ENCODE results near the gene TFF3.

Gene TFF3

DNA sequence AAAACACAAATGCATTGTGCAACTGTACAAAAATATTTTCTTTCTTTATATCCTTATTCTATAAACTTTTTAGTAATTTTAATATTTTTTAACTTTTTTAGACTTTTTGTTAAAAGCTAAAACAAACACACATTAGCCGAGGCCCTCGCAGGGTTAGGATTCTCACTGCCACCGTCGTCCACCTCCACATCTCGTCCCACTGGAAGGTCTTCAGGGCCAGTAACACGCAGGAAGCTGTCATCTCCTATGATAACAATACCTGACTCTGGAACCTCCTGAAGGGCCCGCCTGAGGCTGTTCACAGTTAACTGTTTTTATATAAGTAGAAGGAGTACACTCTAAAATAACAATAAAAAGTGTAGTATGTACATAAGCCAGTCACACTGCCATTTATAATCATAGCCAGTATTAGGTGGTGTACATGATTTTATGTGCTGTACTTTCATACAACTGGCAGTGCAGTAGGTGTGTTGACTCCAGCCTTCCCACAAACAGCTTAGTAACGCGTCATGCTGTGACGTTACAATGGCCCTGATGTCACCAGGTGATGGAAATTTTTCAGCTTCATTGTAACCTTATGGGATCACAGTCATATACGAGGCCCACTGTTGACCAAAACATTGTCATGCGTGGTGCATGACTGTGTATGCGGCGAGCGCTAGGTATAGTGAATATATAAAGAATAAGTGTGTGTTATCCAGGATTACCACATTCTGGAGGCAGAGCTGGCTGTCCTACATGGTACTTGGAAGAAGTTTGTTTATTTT lies 26.8 kb upstream of the TFF3 start:
- H3K4me3 ChIP-seq (ENCODE audit: low read depth, low read length) = no peak overlapping the region
- TF ChIP-seq ZNF140 (tag by site-specific recombination; IDR thresholded peaks at IDR 0.05) (no peak), ZFP41 (tag by site-specific recombination; IDR thresholded peaks at IDR 0.05; ENCODE audit: borderline replicate concordance) (no peak), ZNF548 (tag by site-specific recombination; IDR thresholded peaks at IDR 0.05) (no peak), ZNF501 (tag by site-specific recombination; IDR thresholded peaks at IDR 0.05) (no peak), ZNF146 (tag by site-specific recombination; IDR thresholded peaks at IDR 0.05) (no peak), ZNF266 (tag by site-specific recombination; IDR thresholded peaks at IDR 0.05; ENCODE audit: low read depth) (no peak), ZNF335 (tag by site-specific recombination; conservative IDR thresholded peaks at IDR 0.05) (no peak), ZFP3 (tag by site-specific recombination; IDR thresholded peaks at IDR 0.05; ENCODE audit: low read depth) (no peak), ZNF24 (tag by site-specific recombination; IDR thresholded peaks at IDR 0.05) (no peak), ZNF175 (tag by site-specific recombination; IDR thresholded peaks at IDR 0.05) (no peak), ZNF274 (IDR thresholded peaks at IDR 0.05; ENCODE audit: low read length) (no peak), ZNF274 (tag by site-specific recombination; IDR thresholded peaks at IDR 0.05; ENCODE audit: borderline replicate concordance) (no peak), MZF1 (tag by site-specific recombination; IDR thresholded peaks at IDR 0.05; ENCODE audit: borderline replicate concordance) (no peak)
- TF ChIP-seq, protein P1, sequence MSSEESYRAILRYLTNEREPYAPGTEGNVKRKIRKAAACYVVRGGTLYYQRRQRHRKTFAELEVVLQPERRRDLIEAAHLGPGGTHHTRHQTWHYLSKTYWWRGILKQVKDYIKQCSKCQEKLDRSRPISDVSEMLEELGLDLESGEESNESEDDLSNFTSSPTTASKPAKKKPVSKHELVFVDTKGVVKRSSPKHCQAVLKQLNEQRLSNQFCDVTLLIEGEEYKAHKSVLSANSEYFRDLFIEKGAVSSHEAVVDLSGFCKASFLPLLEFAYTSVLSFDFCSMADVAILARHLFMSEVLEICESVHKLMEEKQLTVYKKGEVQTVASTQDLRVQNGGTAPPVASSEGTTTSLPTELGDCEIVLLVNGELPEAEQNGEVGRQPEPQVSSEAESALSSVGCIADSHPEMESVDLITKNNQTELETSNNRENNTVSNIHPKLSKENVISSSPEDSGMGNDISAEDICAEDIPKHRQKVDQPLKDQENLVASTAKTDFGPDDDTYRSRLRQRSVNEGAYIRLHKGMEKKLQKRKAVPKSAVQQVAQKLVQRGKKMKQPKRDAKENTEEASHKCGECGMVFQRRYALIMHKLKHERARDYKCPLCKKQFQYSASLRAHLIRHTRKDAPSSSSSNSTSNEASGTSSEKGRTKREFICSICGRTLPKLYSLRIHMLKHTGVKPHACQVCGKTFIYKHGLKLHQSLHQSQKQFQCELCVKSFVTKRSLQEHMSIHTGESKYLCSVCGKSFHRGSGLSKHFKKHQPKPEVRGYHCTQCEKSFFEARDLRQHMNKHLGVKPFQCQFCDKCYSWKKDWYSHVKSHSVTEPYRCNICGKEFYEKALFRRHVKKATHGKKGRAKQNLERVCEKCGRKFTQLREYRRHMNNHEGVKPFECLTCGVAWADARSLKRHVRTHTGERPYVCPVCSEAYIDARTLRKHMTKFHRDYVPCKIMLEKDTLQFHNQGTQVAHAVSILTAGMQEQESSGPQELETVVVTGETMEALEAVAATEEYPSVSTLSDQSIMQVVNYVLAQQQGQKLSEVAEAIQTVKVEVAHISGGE (tag by site-specific recombination; conservative IDR thresholded peaks at IDR 0.05; ENCODE audit: low read depth) = no peak
- CTCF ChIA-PET = interaction anchor here (0.6 to 0.7 kb wide), 2 partner anchors 19 to 195 kb away, joined by 3 read pairs; no protein-coding TSS in a partner anchor
- POLR2A ChIA-PET = interaction anchor here (0.6 to 1.0 kb wide), 2 partner anchors 12 to 32 kb away, joined by 3 to 6 read pairs; no protein-coding TSS in a partner anchor
- no peaks in the 10 kb centered on the region for H3K4me1 ChIP-seq (ENCODE audit: control insufficient read depth, insufficient read depth, low read length)
- no peaks in the 10 kb centered on the region for H3K9me3 ChIP-seq (ENCODE audit: control insufficient read depth, insufficient read depth, low read depth, low read length)
- no peak overlapping the region for H3K27ac ChIP-seq (ENCODE audit: extremely low read depth, low read depth, low read length)
- no peaks in the 10 kb centered on the region for H3K36me3 ChIP-seq (ENCODE audit: control insufficient read depth in 2 of 2, insufficient read depth in 1 of 2, low read length in 2 of 2)

DNA sequence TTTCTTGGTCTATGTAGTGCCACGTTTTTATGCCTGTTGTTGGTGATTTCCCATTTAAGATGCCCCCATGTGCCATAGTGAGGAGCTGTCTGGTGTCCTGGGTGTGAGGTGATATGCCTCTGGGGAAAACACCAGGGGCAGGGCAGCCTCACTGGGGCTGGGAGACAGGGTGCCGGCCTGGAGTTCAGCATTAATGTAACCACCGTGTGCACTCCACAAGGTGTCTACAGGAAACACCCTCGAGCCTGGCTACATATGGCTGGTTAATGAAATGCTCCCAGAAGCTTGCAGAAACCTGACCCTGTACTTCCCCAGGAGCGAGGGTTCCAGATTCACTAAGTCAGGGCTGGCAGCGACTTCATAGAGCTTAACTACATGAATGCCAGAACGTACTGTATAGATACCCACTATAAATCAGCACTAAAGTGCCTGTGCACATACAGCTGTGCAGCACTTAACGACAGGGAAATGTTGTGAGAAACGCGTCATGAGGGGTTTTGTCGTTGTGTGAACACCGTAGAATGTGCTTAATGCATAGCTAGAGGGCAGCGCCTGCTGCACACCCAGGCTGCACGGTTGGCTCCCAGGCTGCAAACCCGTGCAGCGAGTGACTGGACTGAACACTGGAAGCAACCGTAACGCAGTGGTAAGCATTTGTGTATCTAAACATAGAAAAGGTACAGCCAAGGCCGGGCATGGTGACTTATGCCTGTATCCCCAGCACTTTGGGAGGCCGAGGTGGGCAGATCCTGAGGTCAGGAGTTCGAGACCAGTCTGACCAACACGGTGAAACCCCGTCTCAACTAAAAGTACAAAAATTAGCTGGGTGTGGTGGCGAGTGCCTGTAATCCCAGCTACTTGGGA lies 25.2 kb upstream of the TFF3 start:
- CTCF ChIA-PET = interaction anchor here (1.2 to 5.2 kb wide), 2 partner anchors 9 to 31 kb away, joined by 3 to 26 read pairs; no protein-coding TSS in a partner anchor
- Histone ChIP-seq H3K4me1 (ENCODE audit: control insufficient read depth, insufficient read depth, low read length) (no peaks in the 10 kb centered on the region), H3K4me3 (ENCODE audit: low read depth, low read length) (no peak overlapping the region), H3K27ac (ENCODE audit: extremely low read depth, low read depth, low read length) (no peak overlapping the region), H3K36me3 (ENCODE audit: control insufficient read depth in 2 of 2, insufficient read depth in 1 of 2, low read length in 2 of 2) (no peaks in the 10 kb centered on the region), H3K9me3 (ENCODE audit: control insufficient read depth, insufficient read depth, low read depth, low read length) (no peaks in the 10 kb centered on the region)
- POLR2A ChIA-PET = interaction anchor here (0.7 kb wide), 1 partner anchor 64 kb away, joined by 4 read pairs; no protein-coding TSS in a partner anchor
- TF ChIP-seq ZNF175 (tag by site-specific recombination; IDR thresholded peaks at IDR 0.05) (no peak), ZNF596 (tag by site-specific recombination; IDR thresholded peaks at IDR 0.05) (no peak), ZNF530 (tag by site-specific recombination; IDR thresholded peaks at IDR 0.05; ENCODE audit: low read depth) (no peak), ZNF423 (tag by site-specific recombination; IDR thresholded peaks at IDR 0.05) (no peak), ZNF23 (tag by site-specific recombination; IDR thresholded peaks at IDR 0.05; ENCODE audit: borderline replicate concordance) (no peak), ZNF555 (tag by site-specific recombination; conservative IDR thresholded peaks at IDR 0.05) (no peak), OSR2 (tag by site-specific recombination; IDR thresholded peaks at IDR 0.05) (no peak), ZNF426 (tag by site-specific recombination; IDR thresholded peaks at IDR 0.05) (no peak), KLF1 (tag by site-specific recombination; IDR thresholded peaks at IDR 0.05) (no peak), ZNF311 (tag by site-specific recombination; IDR thresholded peaks at IDR 0.05; ENCODE audit: borderline replicate concordance) (no peak), KLF8 (tag by site-specific recombination; IDR thresholded peaks at IDR 0.05) (no peak)
- TF ChIP-seq, protein P2, sequence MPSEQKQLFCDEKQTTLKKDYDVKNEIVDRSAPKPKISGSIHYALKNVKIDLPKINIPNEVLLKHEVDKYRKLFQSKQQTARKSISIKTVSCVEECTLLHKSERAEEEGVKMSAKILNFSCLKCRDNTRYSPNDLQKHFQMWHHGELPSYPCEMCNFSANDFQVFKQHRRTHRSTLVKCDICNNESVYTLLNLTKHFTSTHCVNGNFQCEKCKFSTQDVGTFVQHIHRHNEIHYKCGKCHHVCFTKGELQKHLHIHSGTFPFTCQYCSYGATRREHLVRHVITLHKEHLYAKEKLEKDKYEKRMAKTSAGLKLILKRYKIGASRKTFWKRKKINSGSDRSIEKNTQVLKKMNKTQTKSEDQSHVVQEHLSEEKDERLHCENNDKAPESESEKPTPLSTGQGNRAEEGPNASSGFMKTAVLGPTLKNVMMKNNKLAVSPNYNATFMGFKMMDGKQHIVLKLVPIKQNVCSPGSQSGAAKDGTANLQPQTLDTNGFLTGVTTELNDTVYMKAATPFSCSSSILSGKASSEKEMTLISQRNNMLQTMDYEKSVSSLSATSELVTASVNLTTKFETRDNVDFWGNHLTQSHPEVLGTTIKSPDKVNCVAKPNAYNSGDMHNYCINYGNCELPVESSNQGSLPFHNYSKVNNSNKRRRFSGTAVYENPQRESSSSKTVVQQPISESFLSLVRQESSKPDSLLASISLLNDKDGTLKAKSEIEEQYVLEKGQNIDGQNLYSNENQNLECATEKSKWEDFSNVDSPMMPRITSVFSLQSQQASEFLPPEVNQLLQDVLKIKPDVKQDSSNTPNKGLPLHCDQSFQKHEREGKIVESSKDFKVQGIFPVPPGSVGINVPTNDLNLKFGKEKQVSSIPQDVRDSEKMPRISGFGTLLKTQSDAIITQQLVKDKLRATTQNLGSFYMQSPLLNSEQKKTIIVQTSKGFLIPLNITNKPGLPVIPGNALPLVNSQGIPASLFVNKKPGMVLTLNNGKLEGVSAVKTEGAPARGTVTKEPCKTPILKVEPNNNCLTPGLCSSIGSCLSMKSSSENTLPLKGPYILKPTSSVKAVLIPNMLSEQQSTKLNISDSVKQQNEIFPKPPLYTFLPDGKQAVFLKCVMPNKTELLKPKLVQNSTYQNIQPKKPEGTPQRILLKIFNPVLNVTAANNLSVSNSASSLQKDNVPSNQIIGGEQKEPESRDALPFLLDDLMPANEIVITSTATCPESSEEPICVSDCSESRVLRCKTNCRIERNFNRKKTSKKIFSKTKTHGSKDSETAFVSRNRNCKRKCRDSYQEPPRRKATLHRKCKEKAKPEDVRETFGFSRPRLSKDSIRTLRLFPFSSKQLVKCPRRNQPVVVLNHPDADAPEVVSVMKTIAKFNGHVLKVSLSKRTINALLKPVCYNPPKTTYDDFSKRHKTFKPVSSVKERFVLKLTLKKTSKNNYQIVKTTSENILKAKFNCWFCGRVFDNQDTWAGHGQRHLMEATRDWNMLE (tag by site-specific recombination; conservative IDR thresholded peaks at IDR 0.05; ENCODE audit: low read depth) = no peak
